Stimulated activated CD8-positive, alpha-beta memory T cell treated with anti-CD3 and anti-CD28 coated beads, Interleukin-15, amount 100 ng/mL, for 1 hour (primary cell): ENCODE measurements around the gene SLC45A3.
"Not testable (repeated sequence)": the region's sequence is repeated elsewhere in the genome, so short reads cannot be mapped to it uniquely, and the experiment has no call there.

Experiments
- DNase-seq: peaks from one replicate; pipeline ENCODE4 v3.0.0-alpha.2; 2020; ENCODE audit warnings: low read depth

SLC45A3 gene

DNA sequence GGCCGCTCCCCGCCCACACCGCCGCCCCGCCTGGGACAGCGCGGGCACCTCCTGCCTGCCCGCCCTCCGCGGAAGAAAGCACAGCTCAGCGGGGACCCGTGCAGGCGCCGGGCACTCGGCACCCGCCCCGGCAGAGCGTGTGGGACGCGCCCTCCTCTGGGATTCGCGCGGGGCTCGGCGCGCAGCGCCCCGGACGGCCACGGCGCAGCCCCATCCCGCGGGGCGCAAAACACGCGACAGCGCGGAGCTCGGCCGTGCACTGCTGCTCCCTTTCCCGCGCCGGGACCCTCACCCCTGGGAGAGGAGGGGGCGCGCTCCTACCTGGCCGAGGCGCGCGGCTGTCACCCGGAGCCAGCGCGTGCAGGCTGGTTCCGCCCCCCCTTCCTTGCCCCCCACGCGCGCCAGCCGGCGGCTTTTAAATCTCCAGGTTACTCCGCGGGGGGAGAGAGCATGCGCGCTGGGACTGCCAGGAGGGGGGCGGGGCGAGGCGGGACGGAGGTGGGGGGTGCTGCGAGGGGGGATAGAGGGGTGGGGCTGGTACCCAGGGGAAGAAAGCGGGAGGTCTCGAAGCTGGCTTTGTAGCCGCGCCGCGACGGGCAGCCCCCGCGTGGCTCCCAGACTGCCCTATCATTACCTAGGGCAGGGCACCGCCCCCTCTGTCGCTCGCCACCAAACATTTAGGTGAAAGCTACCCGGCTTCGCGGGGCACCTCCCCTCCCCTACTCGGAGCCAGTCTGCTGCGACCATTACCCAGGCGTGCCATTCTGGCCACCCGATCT, at the start of gene SLC45A3:
SLC45A3 (minus strand) TSS at position 437 of the 779 bp plus-strand sequence. CDS start 15,853 bp downstream, outside the sequence.
- peak; percentile 8 for DNase-seq

DNA sequence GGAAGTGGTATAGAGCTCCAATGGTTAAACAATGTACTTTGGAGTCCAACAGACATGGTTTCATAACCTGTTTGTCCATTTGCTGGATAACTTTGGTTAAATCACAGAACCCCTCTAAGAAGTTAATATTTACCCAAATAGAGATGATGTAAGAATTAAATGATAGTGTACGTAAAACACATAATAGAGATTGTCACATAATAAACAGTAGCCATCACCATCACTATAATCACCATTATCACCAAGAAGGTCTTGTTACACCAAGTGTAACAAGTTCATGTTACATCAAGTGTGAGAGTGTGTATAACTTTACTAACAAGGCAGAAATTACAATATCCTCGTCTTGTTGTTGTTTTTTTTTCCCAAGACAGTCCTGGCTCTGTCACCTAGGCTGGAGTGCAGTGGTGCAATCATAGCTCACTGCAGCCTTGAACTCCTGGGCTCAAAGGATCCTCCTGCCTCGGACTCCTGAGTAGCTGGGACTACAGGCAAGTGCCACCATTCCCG, 46.4 kb upstream of the SLC45A3 start:
- DNase-seq = no peak

GRCh38 chr1:205725514-205725913, 45.2 kb upstream of the SLC45A3 start:
- no peak for DNase-seq

- DNase-seq = not testable (repeated sequence)
These were observed 40.4 kb upstream of the SLC45A3 start for GRCh38 chr1:205720740-205721139.

DNA sequence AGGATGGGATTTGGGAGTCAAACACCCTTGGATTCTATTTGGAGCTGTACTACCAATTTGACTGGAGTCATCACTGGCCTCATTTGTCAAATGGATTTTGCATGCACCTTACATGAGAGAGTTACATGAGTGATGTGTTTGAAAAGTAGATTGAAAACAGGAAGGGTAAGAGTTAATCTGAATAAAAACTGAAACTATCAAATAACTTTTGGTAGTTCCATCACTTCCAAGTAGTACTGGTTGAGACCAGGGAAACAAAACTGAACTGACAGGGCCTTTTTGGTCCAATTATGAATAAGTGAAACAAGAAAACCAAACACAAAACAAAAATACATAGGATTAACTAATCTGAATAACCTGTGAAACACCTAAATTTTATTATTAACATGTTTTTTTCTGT, 39.5 kb upstream of the SLC45A3 start:
- DNase-seq = no peak

GRCh38 chr1:205719015-205719414, 38.7 kb upstream of the SLC45A3 start:
- no peak for DNase-seq

- no peak for DNase-seq
These were observed 36.2 kb upstream of the SLC45A3 start for GRCh38 chr1:205716371-205717132.

DNA sequence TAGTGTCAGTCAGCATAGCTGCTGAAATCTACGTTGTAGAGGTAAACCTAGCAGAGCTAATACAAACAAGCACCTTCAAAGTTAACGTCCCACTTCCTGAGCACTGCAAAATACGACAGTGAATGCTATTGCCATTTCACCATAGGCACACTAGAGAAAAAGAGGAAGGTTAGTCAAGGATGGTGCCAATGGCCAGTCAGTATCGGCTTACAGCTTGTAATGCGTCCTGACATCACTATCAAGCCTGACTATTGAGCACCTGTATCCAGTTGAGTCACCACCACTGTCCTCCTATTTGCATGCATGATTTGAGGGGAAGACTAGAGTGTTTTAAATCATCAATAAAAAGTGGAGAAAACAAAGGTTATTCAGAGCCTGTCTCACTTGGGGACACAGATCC, 35.3 kb upstream of the SLC45A3 start:
- DNase-seq = no peak

DNA sequence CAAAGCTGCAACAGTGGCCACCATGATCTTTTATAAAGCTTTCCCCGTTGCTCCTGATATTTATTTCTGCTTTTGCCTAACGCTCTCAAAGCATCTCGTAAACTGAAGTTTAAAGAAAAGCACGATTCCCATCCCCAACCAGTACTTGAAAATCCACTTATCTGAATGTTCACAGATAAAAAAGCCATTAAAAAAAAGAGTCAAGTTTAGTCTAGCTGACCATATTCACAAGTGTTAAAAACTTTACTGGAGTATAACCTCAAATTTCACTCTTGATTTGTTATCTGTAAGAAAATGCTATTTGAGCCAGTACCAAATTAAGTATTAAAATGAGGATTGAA, 34.6 kb upstream of the SLC45A3 start:
- DNase-seq = no peak

DNA sequence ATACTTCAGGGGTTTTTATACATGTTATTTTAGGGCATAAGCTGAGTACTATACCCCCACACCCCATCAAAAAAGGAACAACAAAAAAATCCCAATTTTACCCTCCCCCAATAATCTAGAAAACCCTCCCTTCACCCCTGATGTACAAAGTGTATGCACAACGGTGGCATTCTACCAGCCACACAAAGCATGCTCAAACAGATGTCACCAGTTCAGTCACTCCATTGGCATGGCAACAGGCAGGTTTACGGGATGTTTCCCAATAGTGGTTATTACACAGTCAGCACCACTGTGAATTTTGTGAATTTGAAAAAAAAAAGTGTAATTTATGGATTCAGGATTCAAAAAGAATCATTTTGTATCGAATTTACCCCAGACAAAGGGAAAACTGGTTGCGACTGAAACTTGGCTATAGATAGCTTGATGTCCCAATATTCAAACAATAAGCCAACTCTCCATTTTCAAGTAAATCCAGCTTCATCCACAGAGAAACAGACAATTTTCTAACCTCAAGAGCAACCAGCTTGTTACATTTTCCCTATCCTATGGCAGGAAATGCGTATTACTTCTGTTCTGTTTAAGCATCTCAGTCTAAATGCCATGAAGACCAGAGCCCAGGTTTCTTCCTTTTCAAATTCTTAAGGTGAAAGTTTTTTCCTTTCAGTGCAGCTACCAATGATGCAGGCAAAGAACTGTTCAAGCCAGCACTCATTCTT, 34.0 kb upstream of the SLC45A3 start:
- DNase-seq = no peak

DNA sequence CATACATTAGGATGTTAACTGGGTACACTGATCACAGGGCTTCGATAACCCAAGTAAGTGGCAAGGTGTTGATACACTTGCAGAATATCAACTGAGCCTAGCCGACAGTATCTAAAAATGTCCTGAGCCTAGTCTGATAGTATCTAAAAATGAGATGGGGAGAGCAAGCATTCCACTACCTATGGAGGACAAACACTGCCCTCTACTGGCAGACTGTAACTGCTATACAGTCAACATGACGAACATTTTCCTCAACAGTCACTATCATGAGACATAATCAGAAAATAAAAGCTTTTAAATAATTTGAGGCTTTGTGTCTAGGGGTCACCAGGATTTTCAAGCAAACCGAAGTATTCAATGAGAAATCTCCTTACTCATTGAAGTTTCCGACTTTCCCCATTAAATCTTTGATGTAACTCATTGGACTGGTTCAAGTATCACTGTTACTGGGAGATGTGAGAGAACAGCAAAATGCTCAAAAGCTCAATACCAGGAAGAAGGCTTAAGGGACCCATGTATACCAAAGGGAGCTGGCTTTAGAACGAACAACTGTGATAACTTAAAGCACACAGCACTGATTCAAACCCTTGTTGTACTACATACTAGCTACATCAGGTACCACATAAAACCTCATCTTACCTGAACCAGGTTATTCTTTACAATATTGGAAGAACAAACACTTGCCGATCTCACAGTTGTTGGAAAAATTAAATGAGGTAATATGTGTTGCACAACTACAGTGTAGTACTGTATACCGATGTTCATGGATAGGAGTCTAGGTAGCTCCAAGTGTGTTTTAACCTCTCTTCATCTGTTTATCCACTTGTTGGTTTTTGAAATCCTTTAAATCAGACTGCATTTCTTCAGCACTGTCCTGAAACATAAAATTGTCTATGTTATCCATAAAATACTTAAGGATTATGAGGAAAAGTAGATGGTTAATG, 31.1 kb upstream of the SLC45A3 start:
- DNase-seq = peak; percentile 45

DNA sequence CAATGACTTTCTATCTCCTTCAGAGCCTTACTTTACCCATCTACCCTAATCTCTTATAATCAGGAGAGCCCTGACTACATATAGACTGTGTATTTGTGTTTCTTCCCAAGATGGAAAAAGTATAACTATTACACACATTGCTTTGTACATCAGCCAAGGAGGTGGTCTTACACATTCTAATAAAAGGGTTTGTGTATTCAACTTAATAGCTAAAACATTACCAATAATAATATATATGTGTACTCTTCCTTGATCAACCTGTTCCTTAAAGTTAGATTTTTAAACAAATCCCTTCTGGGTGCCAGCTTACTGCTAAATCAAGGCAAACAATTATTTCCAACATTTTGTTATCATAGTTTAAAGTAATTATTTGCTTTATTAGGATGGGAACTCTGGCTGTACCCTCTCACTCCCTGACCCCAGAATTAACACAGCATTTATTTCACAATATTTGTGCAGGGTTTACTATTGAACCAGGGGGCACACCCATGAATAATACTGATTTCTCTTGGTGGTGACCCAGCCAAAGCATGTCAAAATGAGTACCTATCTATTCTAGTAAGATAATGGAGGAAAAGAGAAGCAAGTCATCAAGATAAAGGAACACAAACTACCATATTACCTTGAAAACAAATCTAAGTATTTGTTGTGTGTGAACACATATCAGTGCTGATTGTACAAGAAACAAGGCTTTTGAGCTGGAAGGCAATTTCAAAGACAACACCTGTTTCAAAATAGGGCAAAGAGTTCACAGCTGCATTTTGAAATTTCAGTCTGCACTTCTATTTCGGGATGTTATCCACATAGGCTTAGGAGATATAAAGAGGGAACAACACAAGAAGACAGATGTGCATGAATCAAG, 30.1 kb upstream of the SLC45A3 start:
- no peak for DNase-seq

- DNase-seq = no peak
These were observed 29.3 kb upstream of the SLC45A3 start for GRCh38 chr1:205709640-205710039.

DNA sequence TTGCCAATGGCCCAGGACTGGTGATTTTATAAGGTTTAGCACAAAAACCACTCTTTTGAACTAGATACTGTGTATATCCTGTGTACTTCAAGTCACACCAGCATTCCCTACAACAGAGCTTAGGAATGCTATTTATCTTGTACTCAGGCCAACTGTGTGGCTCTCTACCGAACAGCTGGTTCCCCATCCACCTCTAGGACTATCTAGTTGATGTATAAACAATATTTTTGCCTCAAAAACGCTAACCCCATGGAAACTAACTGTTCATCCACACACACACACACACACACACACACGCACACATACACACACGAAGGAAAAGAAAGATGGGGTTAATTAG, 28.7 kb upstream of the SLC45A3 start:
- DNase-seq = no peak

DNA sequence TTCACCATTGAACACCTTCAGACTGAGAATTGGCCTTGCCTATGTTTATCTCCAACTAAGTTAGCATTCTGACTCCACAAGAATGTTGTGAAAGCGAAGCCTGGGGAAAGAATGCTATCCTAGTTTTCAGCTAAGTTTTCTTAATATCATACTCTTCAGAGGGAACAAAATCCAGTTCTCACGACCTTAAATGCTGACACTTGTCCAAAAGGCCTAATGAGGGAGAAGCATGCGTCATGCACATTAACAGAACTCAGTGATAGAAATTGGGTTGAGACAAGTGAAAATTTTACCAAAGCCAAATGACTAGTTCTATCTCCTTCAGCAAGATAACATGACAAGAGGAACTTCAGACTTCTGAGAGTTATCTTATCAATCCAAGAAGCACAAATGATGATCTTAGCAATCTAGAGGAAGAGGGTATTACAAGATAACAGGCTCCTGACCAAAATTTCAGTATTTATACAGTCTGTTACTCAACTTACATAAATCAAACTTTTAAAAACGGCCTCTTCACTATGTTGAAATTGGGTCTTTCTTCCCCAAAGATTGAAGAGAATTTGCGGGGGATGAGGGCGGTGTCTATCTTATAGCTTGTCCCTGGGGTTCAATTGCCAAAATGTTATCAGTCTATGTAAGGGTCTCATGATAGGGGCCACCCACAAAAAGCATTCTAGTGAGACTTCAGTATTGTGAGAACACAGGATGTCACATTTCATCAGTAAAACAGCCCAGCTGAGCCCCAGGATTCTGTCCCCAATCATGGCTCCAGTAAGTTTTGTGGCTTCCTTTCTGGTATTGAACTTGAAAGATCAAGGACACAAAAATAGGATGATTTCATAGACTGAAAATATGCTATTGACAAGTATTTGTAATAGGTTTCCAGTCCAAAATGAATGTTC, 26.5 kb upstream of the SLC45A3 start:
- DNase-seq = no peak

DNA sequence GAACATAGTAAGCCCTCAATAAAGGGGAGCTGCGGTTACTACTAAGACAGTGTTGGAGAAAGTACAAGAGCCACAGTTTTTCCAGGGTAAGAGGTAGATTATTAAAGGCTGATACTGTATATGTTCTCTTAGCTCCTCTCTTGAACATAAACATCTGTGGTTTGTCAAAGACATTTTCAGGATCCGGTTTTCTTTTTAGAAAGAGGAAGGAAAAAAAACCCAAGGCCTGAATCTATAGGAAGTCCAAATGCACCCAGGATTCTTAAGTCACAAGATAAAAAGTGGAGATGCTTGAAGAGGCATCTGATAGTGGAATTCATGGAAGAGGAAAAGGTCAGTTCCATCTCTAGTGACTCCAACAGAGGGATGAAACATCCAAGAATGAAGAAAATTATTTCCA, 24.6 kb upstream of the SLC45A3 start:
- DNase-seq = no peak

DNA sequence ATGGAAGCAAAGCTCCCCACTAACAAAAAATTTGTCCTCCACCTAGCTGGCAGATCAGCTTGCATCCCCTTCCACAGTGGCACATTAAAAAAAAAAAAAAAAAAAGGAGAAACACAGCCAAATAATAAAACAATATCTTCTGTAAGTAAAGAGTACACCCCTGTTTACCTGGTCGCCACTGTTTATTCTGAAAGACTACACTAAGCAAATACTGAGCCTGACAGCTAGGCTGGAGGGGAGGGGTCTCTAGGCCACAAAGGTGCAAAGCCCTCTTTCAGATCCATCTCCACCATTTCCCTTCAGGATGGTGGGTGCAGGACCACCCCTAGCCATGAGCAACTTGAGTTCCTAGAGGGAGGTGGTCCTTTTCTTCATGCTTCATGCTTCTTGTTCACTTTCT, 22.8 kb upstream of the SLC45A3 start:
- DNase-seq = no peak

GRCh38 chr1:205701891-205702290, 21.6 kb upstream of the SLC45A3 start:
- DNase-seq = no peak

DNA sequence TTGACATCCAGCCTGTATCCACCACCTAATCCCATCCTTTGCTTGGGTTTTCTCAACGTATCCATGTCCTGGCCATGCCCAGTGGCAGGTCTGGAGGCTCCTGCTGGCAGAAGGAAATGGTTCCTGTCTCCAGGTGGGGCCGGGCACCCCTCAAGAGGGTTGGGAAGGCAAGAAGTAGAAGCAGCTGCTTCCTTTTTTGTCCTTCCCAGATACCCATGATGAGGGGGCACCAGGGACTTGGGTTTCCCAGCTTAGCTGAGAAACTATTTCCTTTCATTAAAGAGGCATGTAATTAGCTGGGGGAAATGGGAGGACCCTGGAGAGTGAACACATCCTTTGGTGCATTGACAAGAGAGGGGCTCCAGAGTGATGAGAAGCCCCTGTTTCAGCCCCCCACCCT, 21.1 kb upstream of the SLC45A3 start:
- DNase-seq = no peak
